Measurements from ENCODE around the gene DLX1. TPM values are rescaled to one million over a fixed set of nuclear protein-coding genes. Genes with fewer than 3 reads are reported as not detected.
"Not testable (repeated sequence)": the region's sequence is repeated elsewhere in the genome, so short reads cannot be mapped to it uniquely, and the experiment has no call there.

Gene DLX1
- total RNA-seq, 1 experiment from 2014 or later, result 3.5 TPM

- Histone ChIP-seq H3K4me3 (ENCODE audit: low read depth in 2 of 2, low read length in 2 of 2) (no peak overlapping the region), H3K36me3 (ENCODE audit: control insufficient read depth, insufficient read depth, low read length) (no peaks in the 10 kb centered on the region), H3K27me3 (ENCODE audit: control insufficient read depth, insufficient read depth, low read length) (no peaks in the 10 kb centered on the region), H3K4me1 (ENCODE audit: control insufficient read depth, insufficient read depth, low read length) (peaks cover 2% of the 10 kb centered on the region; the same call in 1 of the 2 replicates), H3K27ac (ENCODE audit: low read length) (no peak overlapping the region), H3K9me3 (ENCODE audit: control insufficient read depth, insufficient read depth, low read depth, low read length) (no peaks in the 10 kb centered on the region)
- intact Hi-C loops (cut with micrococcal nuclease; ENCODE audit: unreplicated experiment), result no loop called here
- in situ Hi-C loops (cut with HindIII; ENCODE audit: low pct_unique_long_range_greater_than_20kb, low sequenced_read_pairs), result no loop called here
- TF ChIP-seq SIN3A (IDR thresholded peaks at IDR 0.05; ENCODE audit: borderline replicate concordance, insufficient read depth, low read depth, low read length) (no peak), REST (IDR thresholded peaks at IDR 0.05; ENCODE audit: insufficient read depth in 1 of 2, low read depth in 2 of 2, low read length in 1 of 2) (no peak), CTCF (IDR thresholded peaks at IDR 0.05) (no peak), TCF7L2 (IDR thresholded peaks at IDR 0.05; ENCODE audit: low read depth, low read length) (no peak), POLR2AphosphoS5 (IDR thresholded peaks at IDR 0.05; ENCODE audit: low read depth, low read length) (no peak)
- ChIA-PET POLR2A (interaction anchor here (0.9 kb wide), 1 partner anchor 30 kb away, joined by 3 read pairs; no protein-coding TSS in a partner anchor), CTCF (no interaction called here)
- ATAC-seq (no peak), DNase-seq (ENCODE audit: low read depth, low spot score) (no peak)
- BruUV-seq (replicated peaks), result no TSS peak
Measured at GRCh38 chr2:172058660-172059059, 26.6 kb upstream of the DLX1 start.

GRCh38 chr2:172060118-172060517 lies 25.2 kb upstream of the DLX1 start:
- H3K27me3 ChIP-seq (ENCODE audit: control insufficient read depth, insufficient read depth, low read length); in situ Hi-C loops (cut with HindIII; ENCODE audit: low pct_unique_long_range_greater_than_20kb, low sequenced_read_pairs); DNase-seq (ENCODE audit: low read depth, low spot score); BruUV-seq (replicated peaks); H3K4me3 ChIP-seq (ENCODE audit: low read depth in 2 of 2, low read length in 2 of 2); H3K27ac ChIP-seq (ENCODE audit: low read length); H3K36me3 ChIP-seq (ENCODE audit: control insufficient read depth, insufficient read depth, low read length); H3K4me1 ChIP-seq (ENCODE audit: control insufficient read depth, insufficient read depth, low read length); H3K9me3 ChIP-seq (ENCODE audit: control insufficient read depth, insufficient read depth, low read depth, low read length); intact Hi-C loops (cut with micrococcal nuclease; ENCODE audit: unreplicated experiment); ATAC-seq: not testable (repeated sequence)
- POLR2A ChIA-PET, result interaction anchor here (0.6 to 0.7 kb wide), 2 partner anchors 356 to 1017 kb away, joined by 3 to 9 read pairs; no protein-coding TSS in a partner anchor
- CTCF ChIA-PET, result interaction anchor here (0.6 to 1.0 kb wide), 2 partner anchors 19 to 43 kb away, joined by 3 read pairs; partner anchors contain the start of gene DLX2

GRCh38 chr2:172062402-172063004 lies 22.8 kb upstream of the DLX1 start:
- CTCF ChIA-PET, result no interaction called here
- in situ Hi-C loops (cut with HindIII; ENCODE audit: low pct_unique_long_range_greater_than_20kb, low sequenced_read_pairs) (no loop called here), intact Hi-C loops (cut with micrococcal nuclease; ENCODE audit: unreplicated experiment) (no loop called here)
- Histone ChIP-seq H3K27me3 (ENCODE audit: control insufficient read depth, insufficient read depth, low read length) (no peaks in the 10 kb centered on the region), H3K9me3 (ENCODE audit: control insufficient read depth, insufficient read depth, low read depth, low read length) (no peaks in the 10 kb centered on the region), H3K4me3 (ENCODE audit: low read depth in 2 of 2, low read length in 2 of 2) (no peak overlapping the region), H3K36me3 (ENCODE audit: control insufficient read depth, insufficient read depth, low read length) (no peaks in the 10 kb centered on the region), H3K27ac (ENCODE audit: low read length) (no peak overlapping the region), H3K4me1 (ENCODE audit: control insufficient read depth, insufficient read depth, low read length) (no peaks in the 10 kb centered on the region)
- ATAC-seq, result no peak
- POLR2A ChIA-PET, result no interaction called here
- BruUV-seq (replicated peaks), result no TSS peak
- TF ChIP-seq TCF7L2 (IDR thresholded peaks at IDR 0.05; ENCODE audit: low read depth, low read length), result no peak
- no peak for TF ChIP-seq POLR2AphosphoS5 (IDR thresholded peaks at IDR 0.05; ENCODE audit: low read depth, low read length)
- TF ChIP-seq CTCF (IDR thresholded peaks at IDR 0.05), result no peak
- no peak for TF ChIP-seq REST (IDR thresholded peaks at IDR 0.05; ENCODE audit: insufficient read depth in 1 of 2, low read depth in 2 of 2, low read length in 1 of 2)
- no peak for TF ChIP-seq SIN3A (IDR thresholded peaks at IDR 0.05; ENCODE audit: borderline replicate concordance, insufficient read depth, low read depth, low read length)
- DNase-seq (ENCODE audit: low read depth, low spot score), result no peak

Measured in Panc1 (cell line).